Forelimb muscle (tissue), 1 donor: ENCODE results near the gene PITPNM3. TPM values are rescaled to one million over a fixed set of nuclear protein-coding genes. Genes with fewer than 3 reads are reported as not detected.

Experiments used
- DNase-seq: peaks from one replicate; pipeline ENCODE4 v3.0.0-alpha.2; 2013; ENCODE audit warnings: low read depth
- polyA plus RNA-seq: library from polyadenylated mRNA; unstranded; fragments of 120-200 nt; gene quantifications from one replicate; pipeline ENCODE4 v1.2.1, GENCODE V29; 2013; ENCODE audit not compliant: insufficient read length

PITPNM3 gene
- polyA plus RNA-seq, 1 donor, result 6.7 TPM

GRCh38 chr17:6413065-6413464, 143.3 kb downstream of the PITPNM3 start:
- DNase-seq, result no peak

GRCh38 chr17:6408735-6409134, 147.6 kb downstream of the PITPNM3 start:
- no peak for DNase-seq

- DNase-seq, result no peak
Observed at GRCh38 chr17:6408276-6408675, 148.1 kb downstream of the PITPNM3 start.

GRCh38 chr17:6402258-6402657, 154.1 kb downstream of the PITPNM3 start:
- no peak for DNase-seq

Other genes starting within 250 kb of the PITPNM3 start
- not detected for gene AIPL1, start 121.4 kb downstream of the PITPNM3 start, polyA plus RNA-seq
- gene PIMREG, start 112.1 kb downstream of the PITPNM3 start, polyA plus RNA-seq, result 14.5 TPM
- gene KIAA0753, start 84.2 kb upstream of the PITPNM3 start, polyA plus RNA-seq, result 9.4 TPM
- gene TXNDC17, start 84.5 kb upstream of the PITPNM3 start, polyA plus RNA-seq, result 52.7 TPM
- gene MED31, start 95.0 kb upstream of the PITPNM3 start, polyA plus RNA-seq, result 12.2 TPM
- 3.0 TPM for gene C17orf100, start 95.2 kb upstream of the PITPNM3 start, polyA plus RNA-seq
- gene SLC13A5, start 156.8 kb upstream of the PITPNM3 start, polyA plus RNA-seq, result 0.05 TPM
- gene XAF1, start 199.5 kb upstream of the PITPNM3 start, polyA plus RNA-seq, result 10.0 TPM
- 0.20 TPM for gene FBXO39, start 219.7 kb upstream of the PITPNM3 start, polyA plus RNA-seq